ENCODE data around the gene GRPEL2.

Gene GRPEL2

GRCh38 chr5:149402291-149402690, 57.0 kb downstream of the GRPEL2 start:
- no peak for DNase-seq
